ENCODE data around the gene ADGRF3. TPM values are rescaled to one million over a fixed set of nuclear protein-coding genes. Genes with fewer than 3 reads are reported as not detected.
A peak's percentile ranks its signal among the peaks of the same experiment; 100 is the strongest.
"Not testable (repeated sequence)": the region's sequence is repeated elsewhere in the genome, so short reads cannot be mapped to it uniquely, and the experiment has no call there.

ADGRF3 gene
- polyA plus RNA-seq, 6 donors from 2014 or later = 0.09 to 1.4 (median 0.18) TPM

DNA sequence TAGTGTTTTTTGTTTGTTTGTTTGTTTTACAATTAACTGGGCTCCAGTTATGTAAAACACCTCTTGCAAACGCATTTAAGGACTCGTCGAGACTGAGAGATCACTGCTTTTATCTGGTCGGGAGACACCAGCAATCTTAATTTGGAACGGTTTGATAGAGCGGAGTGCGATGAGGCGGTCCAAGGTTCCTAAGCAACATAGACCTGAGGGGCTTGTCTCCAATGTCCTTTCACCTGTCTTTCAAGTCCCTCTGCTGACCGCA lies 1.4 kb downstream of the ADGRF3 start:
- H3K4me1 Mint-ChIP-seq = peaks cover 24 to 31% (median 30%) of the 10 kb centered on the region in 3 donors
- ATAC-seq (ENCODE audit: low read depth in 2 of 2) = no peak

DNA sequence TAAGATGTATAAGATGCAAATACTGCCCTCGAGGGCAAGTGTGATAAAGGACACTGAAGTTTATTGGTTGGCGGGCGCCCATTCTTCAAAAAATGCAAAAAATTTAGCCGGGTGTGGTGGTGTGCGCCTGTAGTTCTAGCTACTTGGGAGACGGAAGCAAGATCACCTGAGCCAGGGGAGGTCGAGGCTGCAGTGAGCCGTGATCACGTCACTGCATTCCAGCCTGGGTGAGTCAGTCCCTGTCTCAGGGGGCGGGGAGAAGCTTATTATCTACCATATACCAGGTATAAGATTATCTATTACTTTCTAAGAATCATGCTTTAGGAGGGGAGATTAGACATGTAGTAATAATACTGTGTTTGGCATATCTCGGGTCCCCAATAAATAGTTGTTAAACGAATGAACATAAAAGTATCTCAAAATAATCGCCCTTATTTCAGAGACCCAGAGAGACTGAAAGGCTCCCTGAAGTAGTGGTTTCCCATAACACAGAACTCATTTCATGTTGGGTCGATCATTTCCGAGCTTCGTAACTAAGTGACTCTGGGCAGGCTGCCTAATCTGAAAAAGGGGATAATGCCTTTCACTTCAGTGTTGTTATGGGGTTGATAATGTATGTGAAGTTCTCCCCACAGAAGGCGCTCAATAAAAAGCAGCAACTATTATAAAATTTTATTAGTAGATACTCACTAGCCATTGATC lies 1.9 kb downstream of the ADGRF3 start:
- H3K27ac Mint-ChIP-seq = peak overlapping the region; percentile 91 to 99 (median 96)
- H3K27me3 Mint-ChIP-seq = no peaks in the 10 kb centered on the region
- peaks cover 24 to 30% (median 30%) of the 10 kb centered on the region in 3 donors for H3K4me1 Mint-ChIP-seq
- H3K36me3 Mint-ChIP-seq = no peaks in the 10 kb centered on the region
- DNase-seq = no peak
- no peaks in the 10 kb centered on the region for H3K9me3 Mint-ChIP-seq
- H3K4me3 Mint-ChIP-seq = peak overlapping the region; percentile 96 to 100 (median 98)
- no peak for ATAC-seq (ENCODE audit: low read depth in 2 of 2)

More for the DNA sequence above, 1.4 kb downstream of the ADGRF3 start:
- Mint-ChIP-seq H3K4me3 (peak overlapping the region; percentile 96 to 100 (median 98)), H3K36me3 (no peaks in the 10 kb centered on the region), H3K27ac (peak overlapping the region; percentile 91 to 99 (median 96)), H3K27me3 (no peaks in the 10 kb centered on the region), H3K9me3 (no peaks in the 10 kb centered on the region)
- DNase-seq = no peak

DNA sequence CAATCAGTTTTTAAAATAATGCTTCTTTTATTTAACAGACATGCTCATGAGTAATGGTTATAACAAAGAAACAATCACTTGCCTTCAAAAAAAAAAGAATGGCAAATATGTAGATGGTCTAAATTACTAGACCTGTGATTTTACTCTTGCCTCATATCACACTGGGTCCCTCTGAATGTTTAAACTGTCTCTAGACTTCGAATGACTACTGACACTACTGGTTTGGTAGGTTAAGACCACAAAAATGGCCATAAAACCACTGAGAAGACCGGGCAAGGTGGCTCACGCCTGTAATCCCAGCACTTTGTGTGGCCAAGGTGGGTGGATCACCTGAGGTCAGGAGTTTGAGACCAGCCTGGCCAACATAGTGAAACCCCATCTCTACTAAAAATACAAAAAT lies 5.8 kb downstream of the ADGRF3 start:
- no peak for DNase-seq
- Mint-ChIP-seq H3K36me3 (no peaks in the 10 kb centered on the region), H3K27me3 (no peaks in the 10 kb centered on the region), H3K9me3 (no peaks in the 10 kb centered on the region), H3K4me3 (peak overlapping the region in 1 of 8 donors; percentile 42), H3K4me1 (peaks cover 13 to 16% (median 15%) of the 10 kb centered on the region in 3 donors), H3K27ac (peak overlapping the region in 1 of 6 donors; percentile 59)
- no peak for ATAC-seq (ENCODE audit: low read depth in 2 of 2)

- H3K4me3 Mint-ChIP-seq = no peak overlapping the region
- no peaks in the 10 kb centered on the region for H3K27me3 Mint-ChIP-seq
- ATAC-seq (ENCODE audit: low read depth in 2 of 2) (no peak), DNase-seq (no peak)
- no peak overlapping the region for H3K27ac Mint-ChIP-seq
- H3K36me3 Mint-ChIP-seq = no peaks in the 10 kb centered on the region
- H3K9me3 Mint-ChIP-seq = no peaks in the 10 kb centered on the region
- no peaks in the 10 kb centered on the region for H3K4me1 Mint-ChIP-seq
Observed at GRCh38 chr2:26337298-26337697, 9.3 kb downstream of the ADGRF3 start.

- no peaks in the 10 kb centered on the region for H3K36me3 Mint-ChIP-seq
- ATAC-seq (ENCODE audit: low read depth in 2 of 2) (no peak), DNase-seq (no peak)
- no peaks in the 10 kb centered on the region for H3K4me1 Mint-ChIP-seq
- H3K27ac Mint-ChIP-seq = peak overlapping the region in 1 of 6 donors; percentile 38
- H3K27me3 Mint-ChIP-seq = no peaks in the 10 kb centered on the region
- H3K9me3 Mint-ChIP-seq = no peaks in the 10 kb centered on the region
- no peak overlapping the region for H3K4me3 Mint-ChIP-seq
Observed at GRCh38 chr2:26336719-26337118, 9.9 kb downstream of the ADGRF3 start.

GRCh38 chr2:26335231-26335630 lies 11.4 kb downstream of the ADGRF3 start:
- DNase-seq (no peak), ATAC-seq (ENCODE audit: low read depth in 2 of 2) (no peak)
- Mint-ChIP-seq H3K4me1 (peaks cover under 1 to 2% (median 2%) of the 10 kb centered on the region in 3 donors), H3K36me3 (no peaks in the 10 kb centered on the region), H3K27me3 (no peaks in the 10 kb centered on the region), H3K4me3 (no peak overlapping the region), H3K27ac (no peak overlapping the region), H3K9me3 (no peaks in the 10 kb centered on the region)

DNA sequence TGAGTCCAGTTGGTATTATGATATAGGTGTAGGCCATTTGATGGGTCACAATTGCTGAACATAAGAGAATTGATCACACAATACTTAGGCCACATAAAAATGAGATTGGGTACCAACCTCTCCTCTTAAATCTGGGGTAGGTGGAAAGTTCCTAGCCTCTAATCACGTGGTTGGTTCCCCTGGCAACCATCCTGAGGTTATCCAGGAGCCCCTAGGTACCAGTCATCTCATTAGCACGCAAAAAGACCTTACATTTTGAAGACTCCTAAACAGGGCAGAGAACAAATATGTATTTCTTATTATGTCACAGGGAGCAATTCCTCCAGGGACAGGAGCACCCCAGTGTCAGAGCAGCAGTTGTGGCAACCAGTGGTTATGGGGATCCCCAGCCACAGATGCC lies 13.3 kb downstream of the ADGRF3 start:
- Mint-ChIP-seq H3K4me3 (no peak overlapping the region), H3K4me1 (peaks cover 6 to 9% (median 8%) of the 10 kb centered on the region in 3 donors), H3K27ac (peak overlapping the region in 1 of 6 donors; percentile 33), H3K27me3 (no peaks in the 10 kb centered on the region), H3K36me3 (no peaks in the 10 kb centered on the region), H3K9me3 (no peaks in the 10 kb centered on the region)
- no peak for ATAC-seq (ENCODE audit: low read depth in 2 of 2)
- no peak for DNase-seq

- H3K4me1 Mint-ChIP-seq; H3K4me3 Mint-ChIP-seq; H3K9me3 Mint-ChIP-seq; DNase-seq; H3K36me3 Mint-ChIP-seq; H3K27me3 Mint-ChIP-seq; H3K27ac Mint-ChIP-seq; ATAC-seq (ENCODE audit: low read depth in 2 of 2): not testable (repeated sequence)
Observed at GRCh38 chr2:26331321-26331720, 15.3 kb downstream of the ADGRF3 start.

GRCh38 chr2:26330604-26331003 lies 16.0 kb downstream of the ADGRF3 start:
- Mint-ChIP-seq H3K4me3 (no peak overlapping the region), H3K4me1 (peaks cover 6 to 9% (median 8%) of the 10 kb centered on the region in 3 donors), H3K27ac (peak overlapping the region in 1 of 6 donors; percentile 33), H3K27me3 (no peaks in the 10 kb centered on the region), H3K36me3 (no peaks in the 10 kb centered on the region), H3K9me3 (no peaks in the 10 kb centered on the region)
- ATAC-seq (ENCODE audit: low read depth in 2 of 2) = no peak
- DNase-seq = no peak

DNA sequence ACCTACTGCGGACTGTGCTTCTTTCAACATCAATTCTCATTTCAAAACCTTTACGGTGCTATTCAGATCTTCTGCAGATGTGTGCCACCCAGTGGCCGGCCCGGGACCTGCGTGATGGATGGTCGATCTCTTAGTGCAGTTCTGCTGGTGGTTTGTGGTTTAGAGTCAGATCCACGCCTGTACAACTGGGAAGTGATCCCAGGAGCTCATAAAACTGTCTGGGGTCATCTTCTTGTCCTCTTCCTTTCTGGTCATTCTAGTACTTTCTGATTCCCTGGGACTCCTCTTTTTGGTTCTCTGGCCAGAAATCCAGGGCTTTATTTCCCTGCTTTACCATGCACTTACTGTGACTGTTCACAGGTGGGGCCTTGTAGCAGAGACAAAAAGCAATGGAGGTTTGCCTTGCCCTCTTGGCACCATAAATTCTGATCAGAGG lies 16.5 kb downstream of the ADGRF3 start:
- Mint-ChIP-seq H3K4me1 (peaks cover 6 to 9% (median 8%) of the 10 kb centered on the region in 3 donors), H3K27ac (peak overlapping the region in 3 of 6 donors; percentile 2 to 39 (median 33)), H3K4me3 (no peak overlapping the region), H3K36me3 (no peaks in the 10 kb centered on the region), H3K9me3 (no peaks in the 10 kb centered on the region), H3K27me3 (no peaks in the 10 kb centered on the region)
- peak; percentile 89 to 98 for ATAC-seq (ENCODE audit: low read depth in 2 of 2)
- DNase-seq = peak; percentile 66

GRCh38 chr2:26329083-26329482 lies 17.5 kb downstream of the ADGRF3 start:
- ATAC-seq (ENCODE audit: low read depth in 2 of 2); H3K4me1 Mint-ChIP-seq; H3K9me3 Mint-ChIP-seq; H3K27me3 Mint-ChIP-seq; DNase-seq; H3K4me3 Mint-ChIP-seq; H3K36me3 Mint-ChIP-seq: not testable (repeated sequence)
- peak overlapping the region in 1 of 6 donors; percentile 72 for H3K27ac Mint-ChIP-seq

- ATAC-seq (ENCODE audit: low read depth in 2 of 2) (no peak), DNase-seq (no peak)
- Mint-ChIP-seq H3K36me3 (no peaks in the 10 kb centered on the region), H3K27me3 (no peaks in the 10 kb centered on the region), H3K9me3 (peaks cover 0 to 4% (median 0%) of the 10 kb centered on the region in 7 donors), H3K27ac (no peak overlapping the region), H3K4me3 (no peak overlapping the region), H3K4me1 (peaks cover 6 to 9% (median 8%) of the 10 kb centered on the region in 3 donors)
Observed at GRCh38 chr2:26327291-26328272, 19.0 kb downstream of the ADGRF3 start.

- Mint-ChIP-seq H3K27ac (no peak overlapping the region), H3K4me3 (no peak overlapping the region), H3K36me3 (no peaks in the 10 kb centered on the region), H3K4me1 (peaks cover 6 to 9% (median 8%) of the 10 kb centered on the region in 3 donors), H3K27me3 (no peaks in the 10 kb centered on the region), H3K9me3 (peaks cover 0 to 4% (median 0%) of the 10 kb centered on the region in 7 donors)
- no peak for ATAC-seq (ENCODE audit: low read depth in 2 of 2)
- no peak for DNase-seq
Observed at GRCh38 chr2:26326514-26326913, 20.1 kb downstream of the ADGRF3 start.

DNA sequence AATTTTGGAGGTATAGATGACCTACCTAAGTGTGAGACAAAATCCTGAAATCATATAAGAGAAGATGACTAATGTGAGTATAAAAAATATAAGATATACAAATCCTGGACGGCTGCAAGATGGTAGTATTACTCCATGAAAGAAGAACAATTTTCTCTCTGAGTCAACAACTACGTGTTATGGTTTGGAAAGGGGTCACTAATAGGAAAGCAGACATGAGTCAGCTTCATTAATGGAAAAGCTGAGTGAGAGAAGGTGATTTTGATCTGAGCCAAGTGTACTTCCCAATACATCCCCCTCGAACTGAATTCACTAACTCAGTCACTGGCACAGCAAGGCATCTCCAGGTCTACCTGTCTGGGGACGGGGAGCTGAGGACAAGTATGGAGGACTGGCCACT lies 20.7 kb downstream of the ADGRF3 start:
- Mint-ChIP-seq H3K4me1 (peaks cover 6 to 9% (median 8%) of the 10 kb centered on the region in 3 donors), H3K9me3 (peaks cover 0 to 4% (median 0%) of the 10 kb centered on the region in 7 donors), H3K4me3 (no peak overlapping the region), H3K27ac (no peak overlapping the region), H3K27me3 (no peaks in the 10 kb centered on the region), H3K36me3 (no peaks in the 10 kb centered on the region)
- ATAC-seq (ENCODE audit: low read depth in 2 of 2) = no peak
- no peak for DNase-seq
